NCI-H524 treated with DMSO at 0.1 percent for 48 hours (cell line): ENCODE data around the gene RPAP2.
"Not testable (repeated sequence)": the region's sequence is repeated elsewhere in the genome, so short reads cannot be mapped to it uniquely, and the experiment has no call there.

Experiments used
- DNase-seq: peaks from one replicate; lab custom pipeline; 2025; lab: John Stamatoyannopoulos, UW

Gene RPAP2

GRCh38 chr1:92376345-92376744 is 77.5 kb downstream of the RPAP2 start:
- DNase-seq = no peak

GRCh38 chr1:92377991-92378390 is 79.1 kb downstream of the RPAP2 start:
- not testable (repeated sequence) for DNase-seq

GRCh38 chr1:92380867-92381266 is 82.0 kb downstream of the RPAP2 start:
- no peak for DNase-seq

- DNase-seq = not testable (repeated sequence)
Observed at GRCh38 chr1:92393966-92394365, 95.1 kb downstream of the RPAP2 start.

GRCh38 chr1:92398519-92398918 is 99.7 kb downstream of the RPAP2 start:
- no peak for DNase-seq

- DNase-seq = no peak
Observed at GRCh38 chr1:92399076-92399475, 100.2 kb downstream of the RPAP2 start.

- no peak for DNase-seq
Observed at GRCh38 chr1:92404661-92405060, 105.8 kb downstream of the RPAP2 start.

GRCh38 chr1:92408825-92409224 is 110.0 kb downstream of the RPAP2 start:
- no peak for DNase-seq

GRCh38 chr1:92409946-92410549 is 111.2 kb downstream of the RPAP2 start:
- DNase-seq = no peak

- DNase-seq = no peak
Observed at GRCh38 chr1:92410706-92411105, 111.8 kb downstream of the RPAP2 start.

- no peak for DNase-seq
Observed at GRCh38 chr1:92411511-92411910, 112.7 kb downstream of the RPAP2 start.

- DNase-seq = no peak
Observed at GRCh38 chr1:92419642-92420041, 120.8 kb downstream of the RPAP2 start.

GRCh38 chr1:92424381-92424780 is 125.5 kb downstream of the RPAP2 start:
- DNase-seq = no peak

GRCh38 chr1:92425617-92426016 is 126.8 kb downstream of the RPAP2 start:
- DNase-seq = peak; percentile 96

- no peak for DNase-seq
Observed at GRCh38 chr1:92430030-92430429, 131.2 kb downstream of the RPAP2 start.

- DNase-seq = not testable (repeated sequence)
Observed at GRCh38 chr1:92434572-92434971, 135.7 kb downstream of the RPAP2 start.

- DNase-seq = no peak
Observed at GRCh38 chr1:92439291-92439690, 140.4 kb downstream of the RPAP2 start.

- no peak for DNase-seq
Observed at GRCh38 chr1:92441316-92441696, 142.4 kb downstream of the RPAP2 start.

GRCh38 chr1:92441697-92442342 is 143.0 kb downstream of the RPAP2 start:
- DNase-seq = peak; percentile 39

- no peak for DNase-seq
Observed at GRCh38 chr1:92442351-92442750, 143.5 kb downstream of the RPAP2 start.

GRCh38 chr1:92443893-92444292 is 145.0 kb downstream of the RPAP2 start:
- no peak for DNase-seq

GRCh38 chr1:92444351-92444750 is 145.5 kb downstream of the RPAP2 start:
- DNase-seq = no peak

- DNase-seq = no peak
Observed at GRCh38 chr1:92445865-92446264, 147.0 kb downstream of the RPAP2 start.

GRCh38 chr1:92446546-92446945 is 147.7 kb downstream of the RPAP2 start:
- DNase-seq = no peak
